Neuronal stem cell (in vitro differentiated cells): ENCODE results near the gene SMYD3.

ENCODE experiments used
- DNase-seq: peaks from one replicate; pipeline ENCODE4 v3.0.0-alpha.2; 2013; ENCODE audit warnings: low spot score
- H2AFZ ChIP-seq: one replicate; pipeline ENCODE4 v1.6.1; 2013; ENCODE audit warnings: mild to moderate bottlenecking, low read length, inconsistent platforms
- H2AK5ac ChIP-seq: 2 replicates; pipeline ENCODE4 v1.6.1; 2013; ENCODE audit warnings: low read depth, mild to moderate bottlenecking, inconsistent platforms, low read length, moderate library complexity, mixed read lengths
- H2BK120ac ChIP-seq: 2 replicates; pipeline ENCODE4 v1.6.1; 2013; ENCODE audit warnings: low read depth, mild to moderate bottlenecking, inconsistent platforms, low read length, moderate library complexity, mixed read lengths
- H2BK12ac ChIP-seq: one replicate; pipeline ENCODE4 v1.6.1; 2013; ENCODE audit warnings: low read length, inconsistent platforms
- H2BK15ac ChIP-seq: 2 replicates; pipeline ENCODE4 v1.6.1; 2013; ENCODE audit warnings: mild to moderate bottlenecking, low read length, inconsistent platforms, mixed read lengths
- H2BK5ac ChIP-seq: one replicate; pipeline ENCODE4 v1.6.1; 2013; ENCODE audit warnings: inconsistent platforms, mild to moderate bottlenecking, low read length, moderate library complexity
- H3K14ac ChIP-seq: one replicate; pipeline ENCODE4 v1.6.1; 2013; ENCODE audit warnings: low read length, inconsistent platforms
- H3K18ac ChIP-seq: 2 replicates; pipeline ENCODE4 v1.6.1; 2013; ENCODE audit warnings: low read length, inconsistent platforms
- H3K23ac ChIP-seq: 2 replicates; pipeline ENCODE4 v1.6.1; 2013; ENCODE audit warnings: low read depth, mild to moderate bottlenecking, mixed read lengths, low read length, inconsistent platforms; ENCODE audit not compliant: poor library complexity
- H3K27ac ChIP-seq: replicated peaks from 3 replicates; pipeline ENCODE4 v1.5.1; 2013; ENCODE audit warnings: low read length, inconsistent platforms
- H3K27me3 ChIP-seq, 3 experiments: 2 replicates each; pipeline ENCODE4 v1.6.1; 2013; ENCODE audit warnings: low read length in 3 of 3, mild to moderate bottlenecking in 2 of 3, inconsistent platforms in 1 of 3, low read depth in 1 of 3, mixed read lengths in 1 of 3, moderate library complexity in 1 of 3; ENCODE audit not compliant: control insufficient read depth in 3 of 3, insufficient read depth in 3 of 3
- H3K36me3 ChIP-seq, 2 donors: replicated peaks in 1 of 2; 2 replicates each; pipeline ENCODE4 v1.6.1; 2013; ENCODE audit warnings: low read length in 2 of 2; ENCODE audit not compliant: control insufficient read depth in 2 of 2, insufficient read depth in 2 of 2
- H3K4ac ChIP-seq: 2 replicates; pipeline ENCODE4 v1.6.1; 2013; ENCODE audit warnings: inconsistent platforms, mild to moderate bottlenecking, low read length, moderate library complexity
- H3K4me1 ChIP-seq, 2 donors: 1 replicate in 1 of 2; 2 replicates in 1 of 2; pipeline ENCODE4 v1.6.1; 2013; ENCODE audit warnings: low read length in 2 of 2, low read depth in 1 of 2; ENCODE audit not compliant: control insufficient read depth in 2 of 2, insufficient read depth in 1 of 2
- H3K4me2 ChIP-seq: one replicate; pipeline ENCODE4 v1.6.1; 2013; ENCODE audit warnings: mild to moderate bottlenecking, low read length, inconsistent platforms; ENCODE audit not compliant: insufficient read depth, poor library complexity, severe bottlenecking
- H3K4me3 ChIP-seq, 2 donors: 2 replicates each; pipeline ENCODE4 v1.5.1; 2013; ENCODE audit warnings: low read length in 2 of 2, mild to moderate bottlenecking in 2 of 2, inconsistent platforms in 1 of 2, moderate library complexity in 1 of 2
- H3K79me1 ChIP-seq: one replicate; pipeline ENCODE4 v1.6.1; 2013; ENCODE audit warnings: low read depth, mild to moderate bottlenecking, inconsistent platforms, low read length, moderate library complexity
- H3K9ac ChIP-seq: one replicate; pipeline ENCODE4 v1.6.1; 2013; ENCODE audit warnings: mild to moderate bottlenecking, low read depth, low read length, inconsistent platforms; ENCODE audit not compliant: poor library complexity
- H3K9me3 ChIP-seq, 2 donors: replicated peaks in 1 of 2; 2 replicates each; pipeline versions ENCODE3 to v1.6.1; 2013; ENCODE audit warnings: low read length in 2 of 2, mild to moderate bottlenecking in 2 of 2, inconsistent platforms in 1 of 2, low read depth in 1 of 2, mixed read lengths in 1 of 2, moderate library complexity in 1 of 2; ENCODE audit not compliant: control insufficient read depth in 2 of 2, insufficient read depth in 1 of 2
- H4K8ac ChIP-seq: one replicate; pipeline ENCODE4 v1.6.1; 2013; ENCODE audit warnings: low read depth, mild to moderate bottlenecking, inconsistent platforms, low read length, moderate library complexity
- H4K91ac ChIP-seq: one replicate; pipeline ENCODE4 v1.6.1; 2013; ENCODE audit warnings: low read length, low read depth, mild to moderate bottlenecking, inconsistent platforms; ENCODE audit not compliant: poor library complexity
- WGBS, 2 donors: extraction: QIAGEN DNeasy Blood & Tissue Kit; methylation state at CpG; one replicate each; pipeline ENCODE4 v1.1.7; 2013; ENCODE audit warnings: missing lambda C conversion rate in 2 of 2, mixed read lengths in 1 of 2; ENCODE audit not compliant: insufficient read length in 2 of 2, insufficient replicate concordance in 1 of 2; ENCODE audit errors: extremely low coverage in 2 of 2; 5-methylcytosine and 5-hydroxymethylcytosine counted together

SMYD3 gene

GRCh38 chr1:246200738-246201137, 306.3 kb downstream of the SMYD3 start:
- H2BK5ac ChIP-seq, result no peak overlapping the region
- no peak for DNase-seq
- H3K36me3 ChIP-seq, result no peaks in the 10 kb centered on the region
- H4K91ac ChIP-seq, result no peak overlapping the region
- no peaks in the 10 kb centered on the region for H3K79me1 ChIP-seq
- H3K9ac ChIP-seq, result no peak overlapping the region
- no peak overlapping the region for H3K4me3 ChIP-seq
- WGBS, 2 donors, result no CpG with 5 or more reads among the region's 4 CpGs
- no peak overlapping the region for H4K8ac ChIP-seq
- no peak overlapping the region for H3K18ac ChIP-seq
- H3K4me2 ChIP-seq, result no peak overlapping the region
- H3K27ac ChIP-seq, result no peak overlapping the region
- H2BK120ac ChIP-seq, result no peak overlapping the region
- H3K23ac ChIP-seq, result no peak overlapping the region
- H2AK5ac ChIP-seq, result no peak overlapping the region
- H3K4ac ChIP-seq, result no peak overlapping the region
- no peak overlapping the region for H2BK12ac ChIP-seq
- no peaks in the 10 kb centered on the region for H3K9me3 ChIP-seq
- no peak overlapping the region for H2BK15ac ChIP-seq
- H3K4me1 ChIP-seq, result no peaks in the 10 kb centered on the region
- H3K14ac ChIP-seq, result no peak overlapping the region
- H3K27me3 ChIP-seq, result no peaks in the 10 kb centered on the region
- H2AFZ ChIP-seq, result no peak overlapping the region

GRCh38 chr1:246200225-246200624, 306.9 kb downstream of the SMYD3 start:
- Histone ChIP-seq H3K79me1 (no peaks in the 10 kb centered on the region), H3K9me3 (no peaks in the 10 kb centered on the region), H3K4me3 (no peak overlapping the region), H4K8ac (no peak overlapping the region), H3K27ac (no peak overlapping the region), H2BK5ac (no peak overlapping the region), H2BK120ac (no peak overlapping the region), H3K4ac (no peak overlapping the region), H3K36me3 (no peaks in the 10 kb centered on the region), H3K23ac (no peak overlapping the region), H3K4me1 (no peaks in the 10 kb centered on the region), H2AFZ (no peak overlapping the region), H3K14ac (no peak overlapping the region), H3K4me2 (no peak overlapping the region), H2AK5ac (no peak overlapping the region), H3K18ac (no peak overlapping the region), H3K9ac (no peak overlapping the region), H2BK12ac (no peak overlapping the region), H3K27me3 (no peaks in the 10 kb centered on the region), H2BK15ac (no peak overlapping the region), H4K91ac (no peak overlapping the region)
- DNase-seq, result no peak
- no CpG with 5 or more reads among the region's 15 CpGs for WGBS, 2 donors

GRCh38 chr1:246199086-246199645, 307.9 kb downstream of the SMYD3 start:
- no CpG with 5 or more reads among the region's 4 CpGs for WGBS, 2 donors
- Histone ChIP-seq H2BK120ac (no peak overlapping the region), H3K27me3 (no peaks in the 10 kb centered on the region), H4K91ac (no peak overlapping the region), H3K79me1 (no peaks in the 10 kb centered on the region), H3K4me1 (no peaks in the 10 kb centered on the region), H3K4ac (no peak overlapping the region), H3K27ac (no peak overlapping the region), H3K4me2 (no peak overlapping the region), H3K9me3 (no peaks in the 10 kb centered on the region), H3K36me3 (no peaks in the 10 kb centered on the region), H2BK12ac (no peak overlapping the region), H2AFZ (no peak overlapping the region), H3K23ac (no peak overlapping the region), H3K18ac (no peak overlapping the region), H2BK15ac (no peak overlapping the region), H4K8ac (no peak overlapping the region), H2AK5ac (no peak overlapping the region), H3K14ac (no peak overlapping the region), H3K4me3 (no peak overlapping the region), H2BK5ac (no peak overlapping the region), H3K9ac (no peak overlapping the region)
- no peak for DNase-seq

- H4K8ac ChIP-seq, result no peak overlapping the region
- H4K91ac ChIP-seq, result no peak overlapping the region
- H3K36me3 ChIP-seq, result peaks cover 0 to 2% of the 10 kb centered on the region in 2 donors
- no peak overlapping the region for H3K4me3 ChIP-seq
- H3K27me3 ChIP-seq, result no peaks in the 10 kb centered on the region
- H3K79me1 ChIP-seq, result peaks cover 3% of the 10 kb centered on the region
- H3K4me2 ChIP-seq, result no peak overlapping the region
- no peak overlapping the region for H3K18ac ChIP-seq
- no peak overlapping the region for H2AK5ac ChIP-seq
- H2BK5ac ChIP-seq, result no peak overlapping the region
- H3K9me3 ChIP-seq, result no peaks in the 10 kb centered on the region
- H2BK120ac ChIP-seq, result no peak overlapping the region
- no peak for DNase-seq
- H3K4me1 ChIP-seq, result no peaks in the 10 kb centered on the region
- H2AFZ ChIP-seq, result no peak overlapping the region
- WGBS, 2 donors, result no CpG with 5 or more reads among the region's 2 CpGs
- no peak overlapping the region for H3K4ac ChIP-seq
- H3K27ac ChIP-seq, result no peak overlapping the region
- no peak overlapping the region for H3K23ac ChIP-seq
- H3K9ac ChIP-seq, result no peak overlapping the region
- H2BK12ac ChIP-seq, result no peak overlapping the region
- no peak overlapping the region for H2BK15ac ChIP-seq
- no peak overlapping the region for H3K14ac ChIP-seq
Observed at GRCh38 chr1:246198115-246198816, 308.8 kb downstream of the SMYD3 start.
